Measurements from ENCODE around the gene TRIM40. TPM values are rescaled to one million over a fixed set of nuclear protein-coding genes. Genes with fewer than 3 reads are reported as not detected.

TRIM40 gene
- total RNA-seq, 1 experiment from 2014 or later: not detected

- H3K27me3 ChIP-seq (ENCODE audit: insufficient read depth, low read length): no peaks in the 10 kb centered on the region
- ATAC-seq: no peak
- no peaks in the 10 kb centered on the region for H3K36me3 ChIP-seq (ENCODE audit: control insufficient read depth in 1 of 2, insufficient read depth in 2 of 2, low read length in 2 of 2)
- H3K4me2 ChIP-seq (ENCODE audit: low read length): no peak overlapping the region
- no peaks in the 10 kb centered on the region for H4K20me1 ChIP-seq (ENCODE audit: insufficient read depth)
- H3K27ac ChIP-seq (ENCODE audit: low read depth, low read length): no peak overlapping the region
- ChIA-PET POLR2A (no interaction called here), RAD21 (ENCODE audit: low non-redundant PET in 1 of 2, low total read pairs in 2 of 2, uncharacterized antibody in 2 of 2, unreplicated experiment in 2 of 2) (no interaction called here), CTCF (interaction anchor here (1.1 kb wide), 1 partner anchor 22 kb away, joined by 3 read pairs; no protein-coding TSS in a partner anchor)
- intact Hi-C loops (cut with micrococcal nuclease): no loop called here
- H3K9me2 ChIP-seq (ENCODE audit: insufficient read depth): no peaks in the 10 kb centered on the region
- H3K79me2 ChIP-seq (ENCODE audit: insufficient read depth, low read length): no peaks in the 10 kb centered on the region
- TF ChIP-seq RAD21 (IDR thresholded peaks at IDR 0.05; ENCODE audit: low read depth) (no peak), EGR1 (IDR thresholded peaks at IDR 0.05; ENCODE audit: low read depth) (no peak), REST (IDR thresholded peaks at IDR 0.05; ENCODE audit: low read depth) (no peak), CEBPB (IDR thresholded peaks at IDR 0.05; ENCODE audit: low read depth) (no peak), CBX3 (IDR thresholded peaks at IDR 0.05; ENCODE audit: low read depth) (no peak), EZH2phosphoT487 (IDR thresholded peaks at IDR 0.05; ENCODE audit: borderline replicate concordance) (no peak), SP1 (IDR thresholded peaks at IDR 0.05; ENCODE audit: low read depth) (no peak), EZH2 (IDR thresholded peaks at IDR 0.05) (no peak), ZNF274 (IDR thresholded peaks at IDR 0.05; ENCODE audit: low read depth, low read length) (no peak), ZBTB33 (IDR thresholded peaks at IDR 0.05; ENCODE audit: extremely low read depth, insufficient replicate concordance, low read length) (no peak), YY1 (IDR thresholded peaks at IDR 0.05; ENCODE audit: extremely low read depth, insufficient replicate concordance, low read depth, low read length) (no peak), POLR2A (IDR thresholded peaks at IDR 0.05; ENCODE audit: borderline replicate concordance, extremely low read depth, insufficient read depth, insufficient read length) (no peak)
- peaks cover 28 to 31% of the 10 kb centered on the region in 2 experiments for H3K4me1 ChIP-seq (ENCODE audit: control insufficient read depth in 1 of 2, insufficient read depth in 2 of 2, low read length in 2 of 2)
- H2AFZ ChIP-seq (ENCODE audit: low read depth, low read length, poor library complexity, severe bottlenecking): no peak overlapping the region
- H3K9ac ChIP-seq (ENCODE audit: low read length): no peak overlapping the region
- DNase-seq (ENCODE audit: low read depth, low spot score): no peak
- H3K9me3 ChIP-seq (ENCODE audit: control insufficient read depth in 1 of 2, insufficient read depth in 1 of 2, low read depth in 1 of 2, low read length in 2 of 2): no peaks in the 10 kb centered on the region
- H3K4me3 ChIP-seq (replicated peaks in 1 of 2; ENCODE audit: low read depth in 1 of 2, low read length in 2 of 2): no peak overlapping the region
- no TSS peak for BruUV-seq (replicated peaks)
Observed at GRCh38 chr6:30152910-30153610, 17.1 kb downstream of the TRIM40 start.

Measured in HCT116 (cell line).